Heart right ventricle (tissue), 16 donors: Measurements from ENCODE around the gene DKK2. TPM values are rescaled to one million over a fixed set of nuclear protein-coding genes. Genes with fewer than 3 reads are reported as not detected.

Experiments
- ATAC-seq, 8 donors: fragments of 200-7000 bp; cut with Tn5 transposase; one replicate each; pipeline ENCODE4 v1.9.1; 2020; ENCODE audit warnings: mild to moderate bottlenecking in 8 of 8, moderate library complexity in 8 of 8, moderate number of reproducible peaks in 1 of 8
- DNase-seq, 2 donors: peaks; one replicate each; pipeline ENCODE4 v3.0.0-alpha.2; 2020
- H3K27ac ChIP-seq, 10 donors: fragments of 200-600 bp; sonication (generic) in 2 of 10; one replicate each; pipeline versions ENCODE4 v1.5.0 to v1.8.0; 2020 to 2022; ENCODE audit warnings: mild to moderate bottlenecking in 3 of 10
- H3K27me3 ChIP-seq, 7 donors: fragments of 200-600 bp; one replicate each; pipeline ENCODE4 v1.8.0; 2021 to 2022; ENCODE audit warnings: mild to moderate bottlenecking in 2 of 7
- H3K36me3 ChIP-seq, 9 donors: fragments of 200-600 bp; sonication (generic) in 1 of 9; one replicate each; pipeline versions ENCODE4 v1.5.0 to v1.8.0; 2020 to 2022; ENCODE audit warnings: mild to moderate bottlenecking in 2 of 9
- H3K4me1 ChIP-seq, 9 donors: fragments of 200-600 bp; sonication (generic) in 1 of 9; one replicate each; pipeline versions ENCODE4 v1.5.0 to v1.8.0; 2020 to 2022; ENCODE audit warnings: mild to moderate bottlenecking in 4 of 9
- H3K4me3 ChIP-seq, 10 donors: fragments of 200-600 bp; sonication (generic) in 2 of 10; one replicate each; pipeline versions ENCODE4 v1.5.0 to v1.8.0; 2020 to 2022; ENCODE audit warnings: mild to moderate bottlenecking in 7 of 10, moderate library complexity in 2 of 10
- H3K9me3 ChIP-seq, 11 donors: fragments of 200-600 bp in 10 of 11; sonication (generic) in 2 of 11; one replicate each; pipeline versions ENCODE4 v1.5.0 to v1.8.0; 2013 to 2022; ENCODE audit warnings: mild to moderate bottlenecking in 2 of 11, control low read depth in 1 of 11, moderate library complexity in 1 of 11
- WGBS, 2 donors: extraction: QIAGEN DNeasy Blood & Tissue Kit; methylation state at CpG; one replicate each; pipeline ENCODE4 v1.1.7; 2013; ENCODE audit warnings: inconsistent platforms in 1 of 2; 5-methylcytosine and 5-hydroxymethylcytosine counted together
- intact Hi-C, 10 donors: fragments of 100-400 bp; cut with DNase I; formaldehyde crosslinking; loops; one replicate each; pipeline versions ENCODE4 v1.11.1 to v1.14.2; 2022
- polyA plus RNA-seq, 2 donors: library from polyadenylated mRNA; stranded (reverse); fragments of 200-250 nt; gene quantifications; one replicate each; pipeline ENCODE4 v1.2.3, GENCODE V29; 2013
- total RNA-seq, 10 donors: library from RNA; stranded (reverse); fragmentation: NEBNext Ultra II Directional in 3 of 10; extraction: Animal tissue kit (Norgen Biotek cat#: 25700) in 3 of 10; gene quantifications; one replicate each; pipeline versions ENCODE4 v1.2.1 to v1.2.4, GENCODE V29; 2021 to 2023
- TF ChIP-seq, protein P1 (sequence below), 9 donors: fragments of 200-600 bp; sonication (generic) in 2 of 9; IDR thresholded peaks; one replicate each; pipeline versions ENCODE4 v1.5.0 to v1.8.0; 2021 to 2022; ENCODE audit warnings: antibody characterized with exemption in 9 of 9, mild to moderate bottlenecking in 5 of 9, moderate library complexity in 1 of 9
- donor health status: Arrhythmogenic right ventricular cardiomyopathy.
- donor health status: ischemic (EF 13 %, LVEDD 7.1; RV severe dilation, severe dysfunction).
- donor health status: healthy with polysubstance abuse.
- donor health status: DM: no; HTN: yes; CAD: no.
- donor health status: DM: no; HTN: no; CAD: no.
- donor health status: ischemic (EF 25% LVEDD 6.9; RV normal size, moderate dysfunction).
- donor health status: ischemic (EF 25% LVEDD 5.7; RV mildly dilated, moderate dysfunction).
- donor health status: healthy.
- donor health status: DM: yes; HTN: yes; CAD: no.
- donor health status: Ischemic cardiomyopathy.
- donor health status: ischemic (EF 35%, LVEDD 5.7; RV mildly dilated, moderate dysfunction).
- donor health status: nonischemic (EF 11% LVEDD 7.7; RV severe dilation, severe dysfunction).
- donor health status: DM: yes; HTN: yes; CAD: no.
- donor health status: PGD.
- donor health status: ischemic (EF 29% LVEDD 5.4; RV normal size, mild dysfunction).
- donor health status: nonischemic (EF 23%, LVEDD 6.1; RV moderate dilation, normal function).

Gene DKK2
- total and polyA plus RNA-seq, 12 donors, result 0.15 to 3.9 (median 1.9) TPM

DNA sequence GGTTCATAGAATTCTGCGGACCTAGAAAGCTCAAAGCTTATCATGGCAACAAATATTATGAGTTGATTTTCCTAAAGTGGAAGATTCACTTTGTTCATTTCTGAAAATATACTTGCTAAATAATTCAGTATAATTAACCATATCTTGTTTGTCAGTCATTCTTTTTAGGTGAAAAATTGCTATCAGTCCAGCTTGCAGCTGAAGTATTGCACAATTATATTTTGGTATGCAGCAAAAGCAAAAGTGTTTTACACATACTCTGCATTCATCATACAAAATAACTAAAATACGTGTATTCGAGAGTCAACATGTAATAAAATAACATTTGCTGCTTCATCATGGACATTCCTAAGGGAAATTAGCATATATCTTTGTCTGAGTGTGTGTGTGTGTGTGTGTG, 24.8 kb downstream of the DKK2 start:
- DNase-seq (no peak), ATAC-seq (no peak)
- H3K9me3 ChIP-seq, result no peaks in the 10 kb centered on the region
- no peaks in the 10 kb centered on the region for H3K4me1 ChIP-seq
- 81 to 84% methylated on average over 3 of the region's 3 CpGs for WGBS, 2 donors
- H3K4me3 ChIP-seq, result no peak overlapping the region
- H3K36me3 ChIP-seq, result no peaks in the 10 kb centered on the region
- intact Hi-C loops, result no loop called here
- no peak overlapping the region for H3K27ac ChIP-seq
- no peaks in the 10 kb centered on the region for H3K27me3 ChIP-seq
- TF ChIP-seq, protein P1, sequence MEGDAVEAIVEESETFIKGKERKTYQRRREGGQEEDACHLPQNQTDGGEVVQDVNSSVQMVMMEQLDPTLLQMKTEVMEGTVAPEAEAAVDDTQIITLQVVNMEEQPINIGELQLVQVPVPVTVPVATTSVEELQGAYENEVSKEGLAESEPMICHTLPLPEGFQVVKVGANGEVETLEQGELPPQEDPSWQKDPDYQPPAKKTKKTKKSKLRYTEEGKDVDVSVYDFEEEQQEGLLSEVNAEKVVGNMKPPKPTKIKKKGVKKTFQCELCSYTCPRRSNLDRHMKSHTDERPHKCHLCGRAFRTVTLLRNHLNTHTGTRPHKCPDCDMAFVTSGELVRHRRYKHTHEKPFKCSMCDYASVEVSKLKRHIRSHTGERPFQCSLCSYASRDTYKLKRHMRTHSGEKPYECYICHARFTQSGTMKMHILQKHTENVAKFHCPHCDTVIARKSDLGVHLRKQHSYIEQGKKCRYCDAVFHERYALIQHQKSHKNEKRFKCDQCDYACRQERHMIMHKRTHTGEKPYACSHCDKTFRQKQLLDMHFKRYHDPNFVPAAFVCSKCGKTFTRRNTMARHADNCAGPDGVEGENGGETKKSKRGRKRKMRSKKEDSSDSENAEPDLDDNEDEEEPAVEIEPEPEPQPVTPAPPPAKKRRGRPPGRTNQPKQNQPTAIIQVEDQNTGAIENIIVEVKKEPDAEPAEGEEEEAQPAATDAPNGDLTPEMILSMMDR (IDR thresholded peaks at IDR 0.05), result no peak

DNA sequence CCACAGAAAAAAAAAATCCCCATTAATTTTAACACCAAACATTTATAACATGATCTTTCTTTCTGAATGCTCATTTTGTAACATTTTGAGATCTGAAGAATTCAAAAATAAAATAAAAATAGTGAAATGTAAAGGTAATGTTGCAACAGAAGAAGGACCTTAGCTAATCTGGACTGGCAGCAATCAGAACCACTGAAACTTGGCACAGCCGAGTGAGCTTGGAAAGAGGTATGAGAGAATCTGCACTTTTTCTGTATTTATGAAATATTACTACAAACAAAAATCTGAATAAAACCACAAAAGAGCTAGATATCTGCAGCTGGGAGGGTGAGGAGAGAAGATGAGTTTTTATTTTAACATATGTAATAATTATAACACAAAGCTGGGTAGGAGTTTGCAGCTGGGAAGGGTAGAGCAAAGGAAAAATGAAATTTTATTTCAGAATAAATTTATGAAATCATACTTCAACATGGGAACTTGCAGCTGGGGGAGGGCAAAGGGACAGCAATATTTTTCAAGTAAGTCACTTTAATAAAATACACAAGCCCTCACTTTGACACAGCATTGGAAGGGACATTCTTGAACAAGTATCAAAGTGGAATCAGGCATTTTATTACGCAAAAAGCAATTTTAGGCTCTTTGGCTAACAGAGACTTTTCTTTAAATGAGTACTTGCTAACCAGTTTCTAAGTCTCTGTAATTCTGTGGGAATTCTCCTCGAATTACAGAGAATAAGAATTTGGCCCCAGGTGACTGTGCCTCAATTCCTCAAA, 26.7 kb downstream of the DKK2 start:
- H3K4me3 ChIP-seq, result no peak overlapping the region
- H3K27ac ChIP-seq, result no peak overlapping the region
- H3K9me3 ChIP-seq, result no peaks in the 10 kb centered on the region
- WGBS, 2 donors, result 73 to 76% methylated on average over 3 of the region's 3 CpGs
- DNase-seq, result no peak
- TF ChIP-seq, protein P1 (IDR thresholded peaks at IDR 0.05), result no peak
- no peaks in the 10 kb centered on the region for H3K27me3 ChIP-seq
- no peak for ATAC-seq
- no peaks in the 10 kb centered on the region for H3K36me3 ChIP-seq
- no peaks in the 10 kb centered on the region for H3K4me1 ChIP-seq
- intact Hi-C loops, result no loop called here

DNA sequence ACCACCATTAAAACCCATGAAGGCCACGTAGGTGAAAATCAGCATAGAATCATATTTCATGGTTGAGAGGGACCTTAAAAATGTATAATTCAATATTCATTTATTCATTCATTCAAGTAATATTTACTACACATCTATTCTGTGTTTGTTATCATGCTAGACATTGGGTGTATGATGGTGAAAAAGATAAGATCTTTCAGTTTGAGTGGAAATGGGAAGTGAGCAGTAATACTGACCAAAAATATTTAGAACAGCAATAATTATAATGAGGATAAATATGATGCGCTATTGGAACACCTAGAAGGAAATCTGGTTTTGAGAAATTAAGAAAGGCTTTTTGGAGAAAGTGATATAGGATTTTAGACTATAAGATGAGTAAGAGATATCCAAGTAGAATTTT, 28.0 kb downstream of the DKK2 start:
- Histone ChIP-seq H3K27me3 (no peaks in the 10 kb centered on the region), H3K36me3 (no peaks in the 10 kb centered on the region), H3K4me1 (no peaks in the 10 kb centered on the region), H3K4me3 (no peak overlapping the region), H3K9me3 (no peaks in the 10 kb centered on the region), H3K27ac (no peak overlapping the region)
- DNase-seq, result no peak
- TF ChIP-seq, protein P1 (IDR thresholded peaks at IDR 0.05), result no peak
- ATAC-seq, result no peak
- intact Hi-C loops, result no loop called here
- 83% methylated on average over 2 of the region's 2 CpGs for WGBS, 2 donors

DNA sequence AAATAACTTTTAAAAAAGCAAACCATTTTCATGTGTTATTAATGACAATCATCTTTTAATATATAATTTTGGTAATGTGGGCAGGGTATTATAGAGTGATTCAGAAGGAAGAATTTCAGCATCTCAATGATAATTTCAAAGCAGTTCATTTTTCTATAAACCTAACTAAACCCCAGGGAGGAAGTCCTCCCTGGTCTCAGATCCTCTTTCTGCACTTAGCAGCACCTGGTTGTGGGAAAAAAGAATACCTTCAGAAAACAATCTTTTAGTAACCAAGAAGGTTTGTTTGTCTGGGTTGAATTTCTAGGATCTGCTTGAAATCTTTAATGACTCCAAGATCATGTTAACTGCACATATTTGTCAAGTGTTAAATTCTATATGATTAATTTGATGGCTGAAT, 29.9 kb downstream of the DKK2 start:
- TF ChIP-seq, protein P1 (IDR thresholded peaks at IDR 0.05), result no peak
- intact Hi-C loops, result no loop called here
- Histone ChIP-seq H3K36me3 (no peaks in the 10 kb centered on the region), H3K4me3 (no peak overlapping the region), H3K27ac (no peak overlapping the region), H3K27me3 (no peaks in the 10 kb centered on the region), H3K9me3 (no peaks in the 10 kb centered on the region), H3K4me1 (no peaks in the 10 kb centered on the region)
- no peak for DNase-seq
- no peak for ATAC-seq
